Measurements from ENCODE around the gene NPAS3.

Gene NPAS3

GRCh38 chr14:33480071-33480886 lies 541.6 kb downstream of the NPAS3 start:
- TF ChIP-seq POLR2A (IDR thresholded peaks at IDR 0.05; ENCODE audit: low read length) = no peak
- no peak for TF ChIP-seq GATA1 (IDR thresholded peaks at IDR 0.05; ENCODE audit: low read depth, low read length)
- no peak for DNase-seq

- TF ChIP-seq POLR2A (IDR thresholded peaks at IDR 0.05; ENCODE audit: low read length) (no peak), GATA1 (IDR thresholded peaks at IDR 0.05; ENCODE audit: low read depth, low read length) (no peak)
- no peak for DNase-seq
These were observed 542.2 kb downstream of the NPAS3 start for GRCh38 chr14:33480887-33481184.

- no peak for DNase-seq
These were observed 544.4 kb downstream of the NPAS3 start for GRCh38 chr14:33483110-33483509.

GRCh38 chr14:33483541-33483940 lies 544.9 kb downstream of the NPAS3 start:
- DNase-seq = no peak
- TF ChIP-seq GATA1 (IDR thresholded peaks at IDR 0.05; ENCODE audit: low read depth, low read length) (no peak), POLR2A (IDR thresholded peaks at IDR 0.05; ENCODE audit: low read length) (peak; percentile 2)

More at GRCh38 chr14:33483110-33483509, 544.4 kb downstream of the NPAS3 start:
- TF ChIP-seq POLR2A (IDR thresholded peaks at IDR 0.05; ENCODE audit: low read length) = no peak
- TF ChIP-seq GATA1 (IDR thresholded peaks at IDR 0.05; ENCODE audit: low read depth, low read length) = no peak

- no peak for TF ChIP-seq POLR2A (IDR thresholded peaks at IDR 0.05; ENCODE audit: low read length)
- TF ChIP-seq GATA1 (IDR thresholded peaks at IDR 0.05; ENCODE audit: low read depth, low read length) = no peak
- DNase-seq = no peak
These were observed 545.6 kb downstream of the NPAS3 start for GRCh38 chr14:33484264-33484663.

GRCh38 chr14:33486332-33486890 lies 547.7 kb downstream of the NPAS3 start:
- TF ChIP-seq POLR2A (IDR thresholded peaks at IDR 0.05; ENCODE audit: low read length) (no peak), GATA1 (IDR thresholded peaks at IDR 0.05; ENCODE audit: low read depth, low read length) (no peak)
- no peak for DNase-seq

GRCh38 chr14:33488582-33488981 lies 549.9 kb downstream of the NPAS3 start:
- DNase-seq = no peak
- TF ChIP-seq GATA1 (IDR thresholded peaks at IDR 0.05; ENCODE audit: low read depth, low read length) (no peak), POLR2A (IDR thresholded peaks at IDR 0.05; ENCODE audit: low read length) (no peak)

GRCh38 chr14:33490555-33490954 lies 551.9 kb downstream of the NPAS3 start:
- DNase-seq = no peak
- no peak for TF ChIP-seq POLR2A (IDR thresholded peaks at IDR 0.05; ENCODE audit: low read length)
- no peak for TF ChIP-seq GATA1 (IDR thresholded peaks at IDR 0.05; ENCODE audit: low read depth, low read length)

GRCh38 chr14:33491112-33491511 lies 552.4 kb downstream of the NPAS3 start:
- DNase-seq = no peak
- TF ChIP-seq POLR2A (IDR thresholded peaks at IDR 0.05; ENCODE audit: low read length) = no peak
- no peak for TF ChIP-seq GATA1 (IDR thresholded peaks at IDR 0.05; ENCODE audit: low read depth, low read length)

- DNase-seq = no peak
- no peak for TF ChIP-seq POLR2A (IDR thresholded peaks at IDR 0.05; ENCODE audit: low read length)
- TF ChIP-seq GATA1 (IDR thresholded peaks at IDR 0.05; ENCODE audit: low read depth, low read length) = no peak
These were observed 553.8 kb downstream of the NPAS3 start for GRCh38 chr14:33492491-33492890.

GRCh38 chr14:33493266-33493665 lies 554.6 kb downstream of the NPAS3 start:
- TF ChIP-seq GATA1 (IDR thresholded peaks at IDR 0.05; ENCODE audit: low read depth, low read length) (no peak), POLR2A (IDR thresholded peaks at IDR 0.05; ENCODE audit: low read length) (no peak)
- DNase-seq = no peak

- no peak for DNase-seq
- TF ChIP-seq GATA1 (IDR thresholded peaks at IDR 0.05; ENCODE audit: low read depth, low read length) (no peak), POLR2A (IDR thresholded peaks at IDR 0.05; ENCODE audit: low read length) (no peak)
These were observed 555.3 kb downstream of the NPAS3 start for GRCh38 chr14:33493990-33494389.

- TF ChIP-seq GATA1 (IDR thresholded peaks at IDR 0.05; ENCODE audit: low read depth, low read length) (no peak), POLR2A (IDR thresholded peaks at IDR 0.05; ENCODE audit: low read length) (no peak)
- DNase-seq = no peak
These were observed 561.0 kb downstream of the NPAS3 start for GRCh38 chr14:33499687-33500086.

- TF ChIP-seq GATA1 (IDR thresholded peaks at IDR 0.05; ENCODE audit: low read depth, low read length) (no peak), POLR2A (IDR thresholded peaks at IDR 0.05; ENCODE audit: low read length) (no peak)
These were observed 565.8 kb downstream of the NPAS3 start for GRCh38 chr14:33504246-33505099.

More at GRCh38 chr14:33504246-33505099, 565.8 kb downstream of the NPAS3 start:
- no peak for DNase-seq

All from erythroblast (primary cell).